HepG2 (cell line): ENCODE results near the gene PLOD3. TPM values are rescaled to one million over a fixed set of nuclear protein-coding genes. Genes with fewer than 3 reads are reported as not detected.

Experiments
- AGO2 ChIP-seq: fragments of 200-400 bp; formaldehyde crosslinking; optimal IDR thresholded peaks from 2 replicates; pipeline ENCODE3; 2017; ENCODE audit warnings: mild to moderate bottlenecking, low read depth, low read length, moderate library complexity
- ATF7-NPFF ChIP-seq: sonication (generic); formaldehyde crosslinking; IDR thresholded peaks from 2 replicates; pipeline ENCODE4 v1.8.1; 2023; ENCODE audit warnings: mild to moderate bottlenecking, low read depth, missing genetic modification reagents, moderate library complexity
- CREB1 ChIP-seq, 2 experiments: fragments of 450-650 bp in 1 of 2; IDR thresholded peaks; 2 replicates each; pipeline ENCODE4 v1.6.1; 2016 to 2017; ENCODE audit warnings: control low read depth in 1 of 2, mild to moderate bottlenecking in 1 of 2, missing compliant biosample characterization in 1 of 2, missing genetic modification characterization in 1 of 2
- ELF4 ChIP-seq: sonication (generic); formaldehyde crosslinking; IDR thresholded peaks from 2 replicates; pipeline ENCODE4 v1.5.0; 2020; ENCODE audit warnings: missing genetic modification reagents, mild to moderate bottlenecking, moderate library complexity, borderline replicate concordance
- FOXO4 ChIP-seq: sonication (generic); formaldehyde crosslinking; conservative IDR thresholded peaks from 2 replicates; pipeline ENCODE4 v1.8.1; 2023; ENCODE audit warnings: missing genetic modification reagents
- GABPB1 ChIP-seq: IDR thresholded peaks from 2 replicates; pipeline ENCODE4 v1.6.1; 2016; ENCODE audit warnings: mild to moderate bottlenecking, missing genetic modification reagents, moderate library complexity, missing compliant biosample characterization
- GATAD2A ChIP-seq: IDR thresholded peaks from 2 replicates; pipeline ENCODE4 v1.6.1; 2016
- HIC2 ChIP-seq: sonication (generic); formaldehyde crosslinking; IDR thresholded peaks from 2 replicates; pipeline ENCODE4 v1.9.0; 2022; ENCODE audit warnings: low read depth, missing genetic modification reagents
- MXI1 ChIP-seq: IDR thresholded peaks from 3 replicates; pipeline ENCODE4 v1.6.1; 2012; ENCODE audit warnings: low read depth, low read length, inconsistent platforms, borderline replicate concordance
- NFE2 ChIP-seq: sonication (generic); formaldehyde crosslinking; IDR thresholded peaks from 2 replicates; pipeline ENCODE4 v1.4.0; 2020; ENCODE audit warnings: missing genetic modification reagents
- REL ChIP-seq: sonication (generic); formaldehyde crosslinking; conservative IDR thresholded peaks from 2 replicates; pipeline ENCODE4 v1.8.0; 2022; ENCODE audit warnings: mild to moderate bottlenecking, missing genetic modification reagents, moderate library complexity
- STAG1 ChIP-seq: sonication (generic); formaldehyde crosslinking; IDR thresholded peaks from 2 replicates; pipeline ENCODE4 v1.4.0; 2020; ENCODE audit warnings: missing genetic modification reagents
- TCF7L2 ChIP-seq: IDR thresholded peaks from 2 replicates; pipeline ENCODE4 v1.6.1; 2011; ENCODE audit warnings: mild to moderate bottlenecking, low read depth, low read length, moderate library complexity
- ZBTB1 ChIP-seq: sonication (generic); formaldehyde crosslinking; IDR thresholded peaks from 2 replicates; pipeline ENCODE4 v1.4.0; 2020; ENCODE audit warnings: missing genetic modification reagents, borderline replicate concordance
- ZFAT ChIP-seq: sonication (generic); formaldehyde crosslinking; conservative IDR thresholded peaks from 2 replicates; pipeline ENCODE4 v1.8.1; 2023; ENCODE audit warnings: missing genetic modification reagents, inconsistent platforms
- ZNF256 ChIP-seq: sonication (generic); formaldehyde crosslinking; conservative IDR thresholded peaks from 2 replicates; pipeline ENCODE4 v1.4.0; 2020; ENCODE audit warnings: missing genetic modification reagents
- ZNF557 ChIP-seq: sonication (generic); formaldehyde crosslinking; IDR thresholded peaks from 2 replicates; pipeline ENCODE4 v1.4.0; 2020; ENCODE audit warnings: missing genetic modification reagents
- ZNF569 ChIP-seq: sonication (generic); formaldehyde crosslinking; IDR thresholded peaks from 2 replicates; pipeline ENCODE4 v1.5.0; 2020; ENCODE audit warnings: mild to moderate bottlenecking, missing genetic modification reagents, moderate library complexity, borderline replicate concordance
- ZNF589 ChIP-seq: sonication (generic); formaldehyde crosslinking; conservative IDR thresholded peaks from 2 replicates; pipeline ENCODE4 v1.8.0; 2022; ENCODE audit warnings: mild to moderate bottlenecking, moderate library complexity, missing genetic modification reagents
- ZNF678 ChIP-seq: sonication (generic); formaldehyde crosslinking; IDR thresholded peaks from 2 replicates; pipeline ENCODE4 v1.4.0; 2020; ENCODE audit warnings: mild to moderate bottlenecking, missing genetic modification reagents
- ZNF7 ChIP-seq: IDR thresholded peaks from 2 replicates; pipeline ENCODE4 v1.6.1; 2016; ENCODE audit warnings: missing biosample characterization, missing genetic modification reagents
- ZNF761 ChIP-seq: sonication (generic); formaldehyde crosslinking; conservative IDR thresholded peaks from 2 replicates; pipeline ENCODE4 v1.4.0; 2020; ENCODE audit warnings: mild to moderate bottlenecking, missing genetic modification reagents
- ZNF766 ChIP-seq: sonication (generic); formaldehyde crosslinking; IDR thresholded peaks from 2 replicates; pipeline ENCODE4 v1.5.0; 2020; ENCODE audit warnings: missing genetic modification reagents, borderline replicate concordance
- ZSCAN25 ChIP-seq: sonication (generic); formaldehyde crosslinking; IDR thresholded peaks from 2 replicates; pipeline ENCODE4 v1.8.0; 2022; ENCODE audit warnings: mild to moderate bottlenecking, missing genetic modification reagents
- polyA plus RNA-seq, 8 experiments: library from polyadenylated mRNA; depleted of rRNA in 3 of 8; stranded (reverse) in 7 of 8; unstranded in 1 of 8; fragments of >200 nt; fragmentation: Illumina TruSeq in 4 of 8; extraction: Trizol in 4 of 8; gene quantifications; 2 replicates each; pipeline versions ENCODE4 v1.2.1 to v1.2.3, GENCODE V29; 2011 to 2016; ENCODE audit warnings: low read depth in 4 of 8, missing spikeins in 1 of 8, mixed read lengths in 1 of 8; ENCODE audit not compliant: insufficient read depth in 1 of 8
- total RNA-seq, 5 experiments: library from RNA; depleted of rRNA; stranded (reverse); fragments of >200 nt; fragmentation: Illumina TruSeq; extraction: Trizol; gene quantifications; 2 replicates each; pipeline ENCODE4 v1.2.3, GENCODE V29; 2016; ENCODE audit warnings: low read depth in 1 of 5
- TF ChIP-seq, protein P1 (sequence below): sonication (generic); formaldehyde crosslinking; IDR thresholded peaks from 2 replicates; pipeline ENCODE4 v1.5.0; 2020; ENCODE audit warnings: mild to moderate bottlenecking, missing genetic modification reagents, moderate library complexity
- TF ChIP-seq, protein P2 (sequence below): sonication (generic); formaldehyde crosslinking; IDR thresholded peaks from 2 replicates; pipeline ENCODE4 v1.5.0; 2020; ENCODE audit warnings: missing genetic modification reagents, mild to moderate bottlenecking, borderline replicate concordance

Gene PLOD3
- total and polyA plus RNA-seq, 2 of the 13 experiments (the other 11 are each of a cell fraction or from before 2014, with no cell fraction given), result 65.8 to 67.4 TPM

DNA sequence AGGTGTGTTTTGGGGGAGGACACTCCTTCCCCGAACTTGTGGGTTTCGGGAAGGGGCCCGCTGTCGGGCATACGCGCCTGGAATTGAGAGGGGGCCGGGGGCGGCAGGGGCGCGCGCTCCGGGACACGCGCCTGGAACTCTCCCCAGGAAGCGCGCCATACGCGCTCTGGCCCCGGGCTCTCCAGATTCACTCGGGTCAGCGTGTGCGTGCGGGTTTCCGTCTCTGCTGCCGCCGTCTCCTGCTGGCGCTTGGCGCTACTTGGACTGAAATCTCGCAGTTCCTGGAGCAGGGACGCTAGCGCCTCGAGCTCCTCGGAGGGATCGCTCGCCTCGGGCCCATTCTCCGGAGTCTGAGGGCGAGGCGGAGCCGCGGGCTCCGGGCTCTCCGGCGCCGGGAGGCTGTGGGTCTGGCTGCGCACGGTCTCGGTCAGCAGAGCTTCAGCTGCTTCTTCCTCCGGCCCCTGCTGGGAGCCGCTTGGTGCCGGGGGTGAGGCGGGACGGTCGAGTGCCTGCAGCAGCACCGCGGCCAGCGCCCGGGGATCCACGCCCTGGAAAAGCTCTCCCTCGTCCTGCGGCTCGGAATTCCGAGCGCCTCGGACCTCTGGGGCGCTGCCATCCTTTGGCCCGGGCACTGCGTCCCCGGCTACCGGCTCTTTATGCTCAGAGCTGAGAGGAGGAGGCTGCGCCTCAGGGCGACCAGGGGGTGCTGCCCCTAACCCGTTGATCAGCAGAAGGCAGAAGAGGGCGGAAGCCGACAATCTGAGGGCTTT, 53.1 kb downstream of the PLOD3 start (continued):
- no peak for TF ChIP-seq CREB1 (IDR thresholded peaks at IDR 0.05)
- no peak for TF ChIP-seq CREB1 (CRISPR knock-in tag; IDR thresholded peaks at IDR 0.05)
- no peak for TF ChIP-seq ZNF7 (CRISPR knock-in tag)
- TF ChIP-seq STAG1 (CRISPR knock-in tag), result no peak
- TF ChIP-seq ATF7-NPFF (CRISPR knock-in tag), result no peak
- peak; percentile 49; the same call in 1 of the 3 replicates for TF ChIP-seq MXI1
- no peak for TF ChIP-seq ZSCAN25 (CRISPR knock-in tag)
- no peak for TF ChIP-seq REL (CRISPR knock-in tag)
- no peak for TF ChIP-seq TCF7L2
- peak; percentile 30; the same call in 1 of the 2 replicates for TF ChIP-seq GABPB1 (CRISPR knock-in tag)
- no peak for TF ChIP-seq FOXO4 (CRISPR knock-in tag)
- 0 out of 2 replicates have a peak, but pooled peaks have one; percentile 60 for TF ChIP-seq ZNF678 (CRISPR knock-in tag)
- TF ChIP-seq ZNF761 (CRISPR knock-in tag), result no peak
- TF ChIP-seq ZNF557 (CRISPR knock-in tag), result no peak
- no peak for TF ChIP-seq ZNF256 (CRISPR knock-in tag)
- no peak for TF ChIP-seq ZFAT
- TF ChIP-seq ZBTB1 (CRISPR knock-in tag), result no peak
- no peak for TF ChIP-seq NFE2
- TF ChIP-seq ELF4 (CRISPR knock-in tag), result no peak
- TF ChIP-seq ZNF766 (CRISPR knock-in tag), result no peak
- no peak for TF ChIP-seq ZNF589 (CRISPR knock-in tag)
- TF ChIP-seq HIC2 (CRISPR knock-in tag), result no peak
- TF ChIP-seq AGO2, result no peak
- TF ChIP-seq, protein P1, sequence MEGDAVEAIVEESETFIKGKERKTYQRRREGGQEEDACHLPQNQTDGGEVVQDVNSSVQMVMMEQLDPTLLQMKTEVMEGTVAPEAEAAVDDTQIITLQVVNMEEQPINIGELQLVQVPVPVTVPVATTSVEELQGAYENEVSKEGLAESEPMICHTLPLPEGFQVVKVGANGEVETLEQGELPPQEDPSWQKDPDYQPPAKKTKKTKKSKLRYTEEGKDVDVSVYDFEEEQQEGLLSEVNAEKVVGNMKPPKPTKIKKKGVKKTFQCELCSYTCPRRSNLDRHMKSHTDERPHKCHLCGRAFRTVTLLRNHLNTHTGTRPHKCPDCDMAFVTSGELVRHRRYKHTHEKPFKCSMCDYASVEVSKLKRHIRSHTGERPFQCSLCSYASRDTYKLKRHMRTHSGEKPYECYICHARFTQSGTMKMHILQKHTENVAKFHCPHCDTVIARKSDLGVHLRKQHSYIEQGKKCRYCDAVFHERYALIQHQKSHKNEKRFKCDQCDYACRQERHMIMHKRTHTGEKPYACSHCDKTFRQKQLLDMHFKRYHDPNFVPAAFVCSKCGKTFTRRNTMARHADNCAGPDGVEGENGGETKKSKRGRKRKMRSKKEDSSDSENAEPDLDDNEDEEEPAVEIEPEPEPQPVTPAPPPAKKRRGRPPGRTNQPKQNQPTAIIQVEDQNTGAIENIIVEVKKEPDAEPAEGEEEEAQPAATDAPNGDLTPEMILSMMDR, result no peak
- TF ChIP-seq, protein P2, sequence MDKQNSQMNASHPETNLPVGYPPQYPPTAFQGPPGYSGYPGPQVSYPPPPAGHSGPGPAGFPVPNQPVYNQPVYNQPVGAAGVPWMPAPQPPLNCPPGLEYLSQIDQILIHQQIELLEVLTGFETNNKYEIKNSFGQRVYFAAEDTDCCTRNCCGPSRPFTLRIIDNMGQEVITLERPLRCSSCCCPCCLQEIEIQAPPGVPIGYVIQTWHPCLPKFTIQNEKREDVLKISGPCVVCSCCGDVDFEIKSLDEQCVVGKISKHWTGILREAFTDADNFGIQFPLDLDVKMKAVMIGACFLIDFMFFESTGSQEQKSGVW, result no peak
- TF ChIP-seq GATAD2A (CRISPR knock-in tag), result no peak
- TF ChIP-seq ZNF569 (CRISPR knock-in tag), result no peak
